Osteoblast (primary cell): ENCODE measurements around the gene RGL3. TPM values are rescaled to one million over a fixed set of nuclear protein-coding genes. Genes with fewer than 3 reads are reported as not detected.
"Not testable (repeated sequence)": the region's sequence is repeated elsewhere in the genome, so short reads cannot be mapped to it uniquely, and the experiment has no call there.

ENCODE experiments used
- DNase-seq: peaks from one replicate; pipeline ENCODE4 v3.0.0; 2011; ENCODE audit warnings: low spot score, mixed read lengths; ENCODE audit not compliant: insufficient read length; ENCODE audit errors: missing footprints
- H2AFZ ChIP-seq: 2 replicates; pipeline ENCODE4 v1.6.0; 2011; ENCODE audit warnings: mild to moderate bottlenecking, low read length
- H3K27ac ChIP-seq: 2 replicates; pipeline ENCODE4 v1.5.1; 2011; ENCODE audit warnings: mild to moderate bottlenecking, low read depth, low read length, moderate library complexity
- H3K27me3 ChIP-seq: 2 replicates; pipeline ENCODE4 v1.6.0; 2012; ENCODE audit warnings: mild to moderate bottlenecking, control low read depth, inconsistent platforms, low read length, moderate library complexity; ENCODE audit not compliant: insufficient read depth
- H3K36me3 ChIP-seq: 2 replicates; pipeline ENCODE4 v1.5.1; 2011; ENCODE audit warnings: mild to moderate bottlenecking, low read length, control low read depth, moderate library complexity; ENCODE audit not compliant: insufficient read depth
- H3K4me1 ChIP-seq: 2 replicates; pipeline ENCODE4 v1.5.1; 2011; ENCODE audit warnings: mild to moderate bottlenecking, low read length, control low read depth, moderate library complexity; ENCODE audit not compliant: insufficient read depth
- H3K4me2 ChIP-seq: 2 replicates; pipeline ENCODE4 v1.6.0; 2011; ENCODE audit warnings: mild to moderate bottlenecking, low read length; ENCODE audit not compliant: insufficient read depth
- H3K4me3 ChIP-seq: fragments of 200-600 bp; sonication (generic); 3 replicates; pipeline ENCODE4 v1.5.1; 2012; ENCODE audit warnings: mild to moderate bottlenecking, low read length, inconsistent platforms; ENCODE audit not compliant: insufficient read depth
- H3K79me2 ChIP-seq: 2 replicates; pipeline ENCODE4 v1.6.0; 2012; ENCODE audit warnings: mild to moderate bottlenecking, low read length, control low read depth, inconsistent platforms; ENCODE audit not compliant: insufficient read depth
- H3K9me3 ChIP-seq: 2 replicates; pipeline ENCODE4 v1.5.1; 2011; ENCODE audit warnings: low read depth, low read length, control low read depth
- H4K20me1 ChIP-seq: 2 replicates; pipeline ENCODE4 v1.6.0; 2012; ENCODE audit warnings: mild to moderate bottlenecking, low read length, control low read depth; ENCODE audit not compliant: insufficient read depth
- CTCF ChIP-seq: IDR thresholded peaks from 2 replicates; pipeline ENCODE4 v1.5.1; 2011; ENCODE audit warnings: mild to moderate bottlenecking, low read depth, low read length, moderate library complexity; ENCODE audit errors: extremely low read depth
- total RNA-seq: library from RNA; depleted of rRNA; stranded (reverse); fragments of >200 nt; gene quantifications from 2 replicates; pipeline ENCODE4 v1.2.3, GENCODE V29; 2012

Gene RGL3
- total RNA-seq, 1 donor = 0.36 TPM

GRCh38 chr19:11434703-11435056 is 15.6 kb upstream of the RGL3 start:
- peak overlapping the region; percentile 6 for H3K27ac ChIP-seq
- TF ChIP-seq CTCF = no peak

GRCh38 chr19:11433526-11433925 is 14.4 kb upstream of the RGL3 start:
- not testable (repeated sequence) for H3K9me3 ChIP-seq, H4K20me1 ChIP-seq, H3K27ac ChIP-seq, DNase-seq, H3K4me3 ChIP-seq, H2AFZ ChIP-seq, H3K4me2 ChIP-seq, H3K27me3 ChIP-seq
- Histone ChIP-seq H3K79me2 (peaks cover 23% of the 10 kb centered on the region), H3K36me3 (peaks cover 18% of the 10 kb centered on the region), H3K4me1 (peaks cover 13% of the 10 kb centered on the region)

More at GRCh38 chr19:11434703-11435056, 15.6 kb upstream of the RGL3 start:
- Histone ChIP-seq H4K20me1 (peaks cover 8% of the 10 kb centered on the region), H3K9me3 (no peaks in the 10 kb centered on the region), H3K27me3 (no peaks in the 10 kb centered on the region), H3K4me2 (peak overlapping the region; percentile 85), H3K4me3 (peak overlapping the region; percentile 100), H2AFZ (peak overlapping the region; percentile 99), H3K4me1 (peaks cover 13% of the 10 kb centered on the region), H3K79me2 (peaks cover 23% of the 10 kb centered on the region), H3K36me3 (peaks cover 23% of the 10 kb centered on the region)
- no peak for DNase-seq

- peak; percentile 52 for DNase-seq
- Histone ChIP-seq H3K36me3 (no peaks in the 10 kb centered on the region), H2AFZ (no peak overlapping the region), H3K79me2 (no peaks in the 10 kb centered on the region), H4K20me1 (no peaks in the 10 kb centered on the region), H3K4me3 (no peak overlapping the region), H3K4me2 (no peak overlapping the region), H3K4me1 (no peaks in the 10 kb centered on the region), H3K27ac (no peak overlapping the region), H3K27me3 (peaks cover 14% of the 10 kb centered on the region), H3K9me3 (no peaks in the 10 kb centered on the region)
- TF ChIP-seq CTCF = no peak
Observed at GRCh38 chr19:11426656-11427055, 7.5 kb upstream of the RGL3 start.

- Histone ChIP-seq H2AFZ (no peak overlapping the region), H3K4me3 (no peak overlapping the region), H3K79me2 (no peaks in the 10 kb centered on the region), H3K4me1 (no peaks in the 10 kb centered on the region), H4K20me1 (no peaks in the 10 kb centered on the region), H3K27me3 (peaks cover 14% of the 10 kb centered on the region), H3K4me2 (no peak overlapping the region), H3K9me3 (no peaks in the 10 kb centered on the region), H3K36me3 (no peaks in the 10 kb centered on the region), H3K27ac (no peak overlapping the region)
- no peak for TF ChIP-seq CTCF
- peak; percentile 31 for DNase-seq
Observed at GRCh38 chr19:11425719-11426457, 6.8 kb upstream of the RGL3 start.
